Endodermal cell (in vitro differentiated cells): ENCODE data around the gene OR10D3. TPM values are rescaled to one million over a fixed set of nuclear protein-coding genes. Genes with fewer than 3 reads are reported as not detected.
A peak's percentile ranks its signal among the peaks of the same experiment; 100 is the strongest.

Source experiments
- DNase-seq: peaks from one replicate; pipeline ENCODE4 v3.0.0-alpha.2; 2017
- H3K27ac ChIP-seq: 2 replicates; pipeline ENCODE4 v1.5.1; 2013; ENCODE audit warnings: mild to moderate bottlenecking, low read depth, low read length, moderate library complexity
- H3K27me3 ChIP-seq: 2 replicates; pipeline ENCODE4 v1.6.1; 2013; ENCODE audit warnings: mild to moderate bottlenecking, low read length, moderate library complexity; ENCODE audit not compliant: insufficient read depth, control insufficient read depth, poor library complexity, severe bottlenecking
- H3K36me3 ChIP-seq: 2 replicates; pipeline ENCODE4 v1.7.0; 2013; ENCODE audit warnings: mild to moderate bottlenecking, low read length, moderate library complexity; ENCODE audit not compliant: control insufficient read depth, insufficient read depth
- H3K4me1 ChIP-seq: one replicate; pipeline ENCODE4 v1.7.0; 2013; ENCODE audit warnings: low read length; ENCODE audit not compliant: control insufficient read depth, insufficient read depth
- H3K4me3 ChIP-seq: 2 replicates; pipeline ENCODE4 v1.5.1; 2013; ENCODE audit warnings: mild to moderate bottlenecking, low read length, moderate library complexity
- H3K9ac ChIP-seq: 2 replicates; pipeline ENCODE4 v1.6.1; 2013; ENCODE audit warnings: mild to moderate bottlenecking, low read length, moderate library complexity; ENCODE audit not compliant: poor library complexity, severe bottlenecking; ENCODE audit errors: extremely low read depth
- H3K9me3 ChIP-seq: 2 replicates; pipeline ENCODE4 v1.6.1; 2013; ENCODE audit warnings: mild to moderate bottlenecking, low read length, moderate library complexity; ENCODE audit not compliant: control insufficient read depth
- H3K27ac Mint-ChIP-seq: 2 replicates; pipeline ENCODE4 v1.8.0; 2020; ENCODE audit warnings: mixed read lengths
- H3K27me3 Mint-ChIP-seq: 2 replicates; pipeline ENCODE4 v1.8.0; 2021; ENCODE audit warnings: mild to moderate bottlenecking, mixed read lengths; ENCODE audit not compliant: insufficient read depth
- H3K36me3 Mint-ChIP-seq: 2 replicates; pipeline ENCODE4 v1.8.0; 2020; ENCODE audit warnings: low read depth, mixed read lengths
- H3K4me1 Mint-ChIP-seq: 2 replicates; pipeline ENCODE4 v1.8.0; 2020; ENCODE audit warnings: mixed read lengths
- H3K4me3 Mint-ChIP-seq: 2 replicates; pipeline ENCODE4 v1.8.0; 2020; ENCODE audit warnings: mild to moderate bottlenecking, moderate library complexity, mixed read lengths
- H3K9me3 Mint-ChIP-seq: 2 replicates; pipeline ENCODE4 v1.8.0; 2020; ENCODE audit warnings: mild to moderate bottlenecking, mixed read lengths
- whole genome bisulfite sequencing, 2 experiments: methylation state at CpG; one replicate each; pipeline versions ENCODE4 v1.1.5 to v1.1.7; 2013; ENCODE audit warnings: missing lambda C conversion rate in 2 of 2, mixed read lengths in 1 of 2; ENCODE audit not compliant: insufficient coverage in 1 of 2, insufficient read length in 1 of 2; 5-methylcytosine and 5-hydroxymethylcytosine counted together
- total RNA-seq, 2 donors: library from RNA; stranded (reverse); fragmentation: NEBNext Ultra II Directional in 1 of 2; extraction: Animal tissue kit (Norgen Biotek cat#: 25700) in 1 of 2; gene quantifications; 2 replicates in 1 of 2; 3 replicates in 1 of 2; pipeline ENCODE4 v1.2.1, GENCODE V29; 2021
- TF ChIP-seq, protein P1 (sequence below): fragments of 200-600 bp; sonication (generic); conservative IDR thresholded peaks from 2 replicates; pipeline ENCODE4 v1.5.0; 2021; ENCODE audit warnings: antibody characterized with exemption, mild to moderate bottlenecking

OR10D3 gene
- total RNA-seq, 2 donors from 2014 or later = 0.37 TPM; not detected in 1

DNA sequence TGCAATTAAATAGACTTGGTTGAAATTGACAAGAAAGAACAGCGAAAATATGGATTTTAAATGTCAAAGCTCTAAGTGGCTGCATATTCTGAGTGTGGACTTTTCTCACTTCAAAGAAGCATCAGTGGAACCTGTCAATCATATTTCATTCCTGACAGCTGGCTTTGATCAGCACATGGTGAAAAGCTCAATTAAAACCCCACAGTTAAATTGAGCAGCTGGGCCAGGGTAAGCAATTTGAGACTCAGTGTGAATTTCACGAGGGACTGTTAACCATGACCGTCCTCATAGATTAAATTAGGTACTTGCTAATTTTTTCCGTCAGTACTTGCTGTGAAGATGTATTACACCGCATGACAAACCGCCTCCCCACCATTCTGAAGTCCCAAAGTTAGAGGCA lies 11.0 kb upstream of the OR10D3 start:
- H3K27me3 ChIP-seq = no peaks in the 10 kb centered on the region
- no peak overlapping the region for H3K4me3 ChIP-seq
- TF ChIP-seq, protein P1, sequence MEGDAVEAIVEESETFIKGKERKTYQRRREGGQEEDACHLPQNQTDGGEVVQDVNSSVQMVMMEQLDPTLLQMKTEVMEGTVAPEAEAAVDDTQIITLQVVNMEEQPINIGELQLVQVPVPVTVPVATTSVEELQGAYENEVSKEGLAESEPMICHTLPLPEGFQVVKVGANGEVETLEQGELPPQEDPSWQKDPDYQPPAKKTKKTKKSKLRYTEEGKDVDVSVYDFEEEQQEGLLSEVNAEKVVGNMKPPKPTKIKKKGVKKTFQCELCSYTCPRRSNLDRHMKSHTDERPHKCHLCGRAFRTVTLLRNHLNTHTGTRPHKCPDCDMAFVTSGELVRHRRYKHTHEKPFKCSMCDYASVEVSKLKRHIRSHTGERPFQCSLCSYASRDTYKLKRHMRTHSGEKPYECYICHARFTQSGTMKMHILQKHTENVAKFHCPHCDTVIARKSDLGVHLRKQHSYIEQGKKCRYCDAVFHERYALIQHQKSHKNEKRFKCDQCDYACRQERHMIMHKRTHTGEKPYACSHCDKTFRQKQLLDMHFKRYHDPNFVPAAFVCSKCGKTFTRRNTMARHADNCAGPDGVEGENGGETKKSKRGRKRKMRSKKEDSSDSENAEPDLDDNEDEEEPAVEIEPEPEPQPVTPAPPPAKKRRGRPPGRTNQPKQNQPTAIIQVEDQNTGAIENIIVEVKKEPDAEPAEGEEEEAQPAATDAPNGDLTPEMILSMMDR = no peak
- H3K9me3 ChIP-seq = peaks cover 14% of the 10 kb centered on the region
- H3K4me1 ChIP-seq = peaks cover 7% of the 10 kb centered on the region
- Mint-ChIP-seq H3K4me1 (peaks cover 43% of the 10 kb centered on the region), H3K27ac (no peak overlapping the region), H3K4me3 (no peak overlapping the region), H3K36me3 (peaks cover 8% of the 10 kb centered on the region), H3K27me3 (peaks cover 48% of the 10 kb centered on the region), H3K9me3 (peaks cover 18% of the 10 kb centered on the region)
- H3K36me3 ChIP-seq = no peaks in the 10 kb centered on the region
- 91 to 94% methylated on average over 4 to 6 of the region's 6 CpGs for WGBS, 2 experiments
- DNase-seq = no peak
- no peak overlapping the region for H3K9ac ChIP-seq
- H3K27ac ChIP-seq = no peak overlapping the region

DNA sequence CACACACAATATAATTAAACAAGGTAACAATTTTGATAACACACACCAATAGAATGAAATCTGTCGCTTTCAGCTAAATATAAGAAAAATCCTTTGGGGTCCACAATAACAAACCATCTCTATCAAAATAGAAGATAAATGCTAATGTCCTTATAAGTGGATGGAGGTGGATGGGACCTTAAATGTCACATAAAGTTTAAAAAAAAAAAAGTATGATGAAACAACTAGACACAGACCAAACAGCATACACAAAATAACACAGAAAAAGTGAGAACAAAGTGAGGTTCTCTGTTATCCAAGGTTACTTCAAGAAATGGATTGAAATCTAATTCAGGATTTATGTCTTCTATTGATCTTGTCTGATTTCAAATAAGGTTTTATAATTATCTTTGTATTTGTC lies 10.5 kb upstream of the OR10D3 start:
- Histone ChIP-seq H3K9me3 (peaks cover 14% of the 10 kb centered on the region), H3K4me1 (peaks cover 7% of the 10 kb centered on the region), H3K27me3 (no peaks in the 10 kb centered on the region), H3K4me3 (no peak overlapping the region), H3K27ac (no peak overlapping the region), H3K9ac (no peak overlapping the region), H3K36me3 (no peaks in the 10 kb centered on the region)
- TF ChIP-seq, protein P1 = no peak
- Mint-ChIP-seq H3K27me3 (peaks cover 43% of the 10 kb centered on the region), H3K4me1 (peaks cover 38% of the 10 kb centered on the region), H3K9me3 (peaks cover 18% of the 10 kb centered on the region), H3K27ac (no peak overlapping the region), H3K36me3 (peaks cover 8% of the 10 kb centered on the region), H3K4me3 (no peak overlapping the region)
- WGBS, 2 experiments = 92% methylated on average over 1 of the region's 1 CpG; no CpG with 5 or more reads in 1 of the 2 experiments
- no peak for DNase-seq

DNA sequence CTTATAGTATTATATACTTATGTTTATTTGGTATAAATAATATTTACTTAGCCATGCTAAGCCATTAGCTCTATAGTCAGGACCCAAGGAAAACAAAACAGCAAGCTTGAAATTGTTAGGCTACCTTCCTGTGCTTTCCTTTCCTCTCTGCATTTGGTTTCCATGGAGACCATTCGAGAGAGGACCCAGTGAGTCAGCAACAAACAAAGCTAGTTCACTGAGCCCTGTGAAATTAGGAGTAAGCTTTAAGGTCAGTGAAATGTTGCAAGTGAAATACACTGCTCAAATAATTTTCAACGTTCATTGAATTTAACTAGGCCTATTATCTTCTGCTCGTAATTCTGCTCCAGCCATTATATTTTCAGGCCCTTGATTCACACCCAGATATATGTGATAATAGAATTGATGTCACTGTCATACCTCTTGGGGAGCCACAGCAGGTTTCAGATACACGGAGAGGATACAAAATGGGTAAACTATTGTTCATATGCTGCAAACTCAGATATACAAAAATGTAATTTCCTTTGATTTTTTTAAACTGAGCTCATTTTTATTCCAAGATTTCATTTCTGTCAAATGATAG lies 9.1 kb upstream of the OR10D3 start:
- H3K36me3 ChIP-seq = no peaks in the 10 kb centered on the region
- Mint-ChIP-seq H3K36me3 (peaks cover 8% of the 10 kb centered on the region), H3K9me3 (peaks cover 18% of the 10 kb centered on the region), H3K27me3 (peaks cover 34% of the 10 kb centered on the region), H3K4me3 (no peak overlapping the region), H3K4me1 (peaks cover 25% of the 10 kb centered on the region), H3K27ac (peak overlapping the region; percentile 88)
- DNase-seq = peak; percentile 71
- no peaks in the 10 kb centered on the region for H3K4me1 ChIP-seq
- H3K9ac ChIP-seq = peak overlapping the region; percentile 0
- no peaks in the 10 kb centered on the region for H3K27me3 ChIP-seq
- H3K9me3 ChIP-seq = peaks cover 14% of the 10 kb centered on the region
- no peak overlapping the region for H3K4me3 ChIP-seq
- WGBS, 2 experiments = 16% methylated on average over 3 of the region's 4 CpGs; no CpG with 5 or more reads in 1 of the 2 experiments
- no peak overlapping the region for H3K27ac ChIP-seq
- TF ChIP-seq, protein P1 = no peak
